K562 (cell line): Measurements from ENCODE around the gene NR1D2. TPM values are rescaled to one million over a fixed set of nuclear protein-coding genes. Genes with fewer than 3 reads are reported as not detected.

Experiments
- ADNP ChIP-seq: fragments of 200-800 bp; sonication (Bioruptor generic); IDR thresholded peaks from 2 replicates; pipeline ENCODE4 v1.6.1; 2016; ENCODE audit warnings: missing genetic modification characterization, missing compliant biosample characterization
- BACH1 ChIP-seq: fragments of 200-800 bp; sonication (Bioruptor generic); IDR thresholded peaks from 2 replicates; pipeline ENCODE4 v1.6.1; 2016; ENCODE audit warnings: missing genetic modification characterization, missing compliant biosample characterization
- DDX20 ChIP-seq: fragments of 450-650 bp; IDR thresholded peaks from 2 replicates; pipeline ENCODE4 v1.6.1; 2016; ENCODE audit warnings: missing genetic modification characterization, low read depth, mild to moderate bottlenecking, missing compliant biosample characterization, moderate library complexity
- E2F8 ChIP-seq: fragments of 450-650 bp; IDR thresholded peaks from 2 replicates; pipeline ENCODE4 v1.7.1; 2018; ENCODE audit warnings: mild to moderate bottlenecking, low read depth; ENCODE audit not compliant: partially characterized antibody
- EGR1 ChIP-seq: fragments of 450-650 bp; conservative IDR thresholded peaks from 2 replicates; pipeline ENCODE4 v1.6.1; 2017; ENCODE audit warnings: mild to moderate bottlenecking
- ELK1 ChIP-seq: sonication (generic); formaldehyde crosslinking; IDR thresholded peaks from 2 replicates; pipeline ENCODE4 v1.8.1; 2022; ENCODE audit warnings: missing genetic modification reagents
- ELK3 ChIP-seq: fragments of 450-650 bp; formaldehyde crosslinking; IDR thresholded peaks from 2 replicates; pipeline ENCODE4 v1.4.0; 2020; ENCODE audit warnings: mild to moderate bottlenecking
- NELFE ChIP-seq: IDR thresholded peaks from 2 replicates; pipeline ENCODE4 v1.6.1; 2011; ENCODE audit warnings: mild to moderate bottlenecking; ENCODE audit not compliant: insufficient read depth, insufficient read length
- RBFOX2 ChIP-seq: fragments of 200-400 bp; formaldehyde crosslinking; IDR thresholded peaks from 2 replicates; pipeline ENCODE4 v1.6.1; 2017; ENCODE audit warnings: low read depth, mild to moderate bottlenecking, low read length, moderate library complexity
- RREB1 ChIP-seq: fragments of 250-450 bp; sonication (Bioruptor Pico); IDR thresholded peaks from 2 replicates; pipeline ENCODE4 v1.4.0; 2020
- SNIP1 ChIP-seq: fragments of 450-650 bp; IDR thresholded peaks from 2 replicates; pipeline ENCODE4 v1.7.1; 2017; ENCODE audit warnings: low read depth, mild to moderate bottlenecking
- ZNF324 ChIP-seq: fragments of 250-450 bp; sonication (Bioruptor Pico); IDR thresholded peaks from 2 replicates; pipeline ENCODE4 v1.4.0; 2020; ENCODE audit warnings: mild to moderate bottlenecking
- ZNF395 ChIP-seq: fragments of 200-800 bp; sonication (Bioruptor generic); IDR thresholded peaks from 2 replicates; pipeline ENCODE4 v1.6.1; 2017; ENCODE audit warnings: missing genetic modification characterization, missing compliant biosample characterization
- ZNF445 ChIP-seq: fragments of 250-450 bp; sonication (Bioruptor Pico); IDR thresholded peaks from 2 replicates; pipeline ENCODE4 v1.4.0; 2020; ENCODE audit warnings: low read depth, mild to moderate bottlenecking, moderate library complexity
- polyA plus RNA-seq, 8 experiments: library from polyadenylated mRNA; depleted of rRNA in 4 of 8; stranded (reverse) in 5 of 8; unstranded in 3 of 8; fragments of >200 nt; fragmentation: Nextera tagmentation in 2 of 8; fragmentation: Illumina TruSeq in 1 of 8; extraction: Ambion mirVana in 2 of 8; extraction: Trizol in 1 of 8; gene quantifications; 2 replicates each; pipeline versions ENCODE4 v1.2.1 to v1.2.3, GENCODE V29; 2011 to 2014; ENCODE audit warnings: inconsistent platforms in 1 of 8, missing spikeins in 1 of 8
- total RNA-seq, 7 experiments: library from RNA; depleted of rRNA in 6 of 7; stranded (reverse); fragments of >200 nt in 6 of 7; fragmentation: Illumina TruSeq in 2 of 7; extraction: Trizol in 2 of 7; gene quantifications; 2 replicates each; pipeline versions ENCODE4 v1.2.1 to v1.2.3, GENCODE V29; 2011 to 2021; ENCODE audit warnings: low replicate concordance in 1 of 7

The NR1D2 gene
- total and polyA plus RNA-seq, 9 of the 15 experiments (the other 6 are each of a cell fraction or from before 2014, with no cell fraction given): 1.2 to 5.5 (median 2.9) TPM

- TF ChIP-seq SNIP1 (no peak), DDX20 (tag) (no peak), RREB1 (peak; percentile 82), ZNF395 (peak; percentile 75; the same call in 1 of the 2 replicates), ELK3 (CRISPR knock-in tag) (no peak), ELK1 (CRISPR knock-in tag) (0 out of 2 replicates have a peak, but pooled peaks have one; percentile 30), NELFE (peak; percentile 87), EGR1 (peak; percentile 73), BACH1 (tag) (peak; percentile 62; the same call in 1 of the 2 replicates), ZNF445 (CRISPR knock-in tag) (peak; percentile 63; the same call in 1 of the 2 replicates), E2F8 (no peak), ADNP (no peak), ZNF324 (CRISPR knock-in tag) (no peak), RBFOX2 (peak; percentile 99)
These were observed 28.0 kb upstream of the NR1D2 start, which contains the start of the genes NKIRAS1 and RPL15 (continued) for GRCh38 chr3:23916886-23917678.
